Measurements from ENCODE around the gene BATF3.

BATF3 gene

DNA sequence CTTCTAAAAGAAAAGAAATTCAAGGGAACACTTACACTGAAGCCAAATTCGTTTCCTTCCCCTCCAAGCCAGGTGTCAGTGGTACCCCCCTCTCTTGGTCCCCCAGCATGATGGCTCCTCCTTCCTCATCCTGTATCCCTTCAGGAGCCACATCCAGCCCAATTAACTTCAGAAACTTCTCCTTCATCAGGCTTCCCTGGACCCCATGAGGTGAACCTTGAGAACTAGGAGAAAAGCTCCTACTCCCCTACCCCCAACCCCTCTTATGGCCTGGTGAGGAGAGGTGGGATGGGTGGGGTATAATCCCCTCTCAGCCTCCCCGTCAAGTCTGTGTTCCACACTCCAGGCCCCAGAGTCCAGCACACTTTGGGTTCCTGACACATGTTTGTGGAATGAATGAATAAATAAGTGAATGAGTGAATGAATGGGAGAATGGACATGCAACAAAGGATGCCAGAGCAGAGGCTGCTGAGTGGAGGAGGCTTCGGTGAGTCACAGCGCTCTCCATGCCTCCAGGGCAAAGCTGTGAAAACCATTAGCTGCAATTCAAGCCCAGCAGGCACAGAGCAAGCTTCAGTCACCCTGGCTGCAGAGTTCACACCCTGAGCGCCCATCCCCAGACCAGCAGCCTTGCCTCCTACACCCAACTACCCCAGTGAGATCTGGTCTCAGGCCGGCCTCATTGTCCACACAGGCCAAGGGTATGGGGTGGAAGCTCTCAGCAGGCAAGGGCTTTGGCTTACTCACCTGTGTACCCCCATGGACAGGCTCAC lies 43.8 kb downstream of the BATF3 start:
- H3K36me3 ChIP-seq (ENCODE audit: insufficient read depth, low read length), result no peaks in the 10 kb centered on the region
- H3K9me3 ChIP-seq (ENCODE audit: low read length), result no peaks in the 10 kb centered on the region
- H3K27me3 ChIP-seq (ENCODE audit: insufficient read depth, low read length), result no peaks in the 10 kb centered on the region
- H3K4me1 ChIP-seq (ENCODE audit: insufficient read depth, low read length), result peaks cover 3% of the 10 kb centered on the region
- no peak overlapping the region for H3K4me3 ChIP-seq (ENCODE audit: low read length)
- no peak overlapping the region for H2AFZ ChIP-seq (ENCODE audit: low read depth, low read length)

DNA sequence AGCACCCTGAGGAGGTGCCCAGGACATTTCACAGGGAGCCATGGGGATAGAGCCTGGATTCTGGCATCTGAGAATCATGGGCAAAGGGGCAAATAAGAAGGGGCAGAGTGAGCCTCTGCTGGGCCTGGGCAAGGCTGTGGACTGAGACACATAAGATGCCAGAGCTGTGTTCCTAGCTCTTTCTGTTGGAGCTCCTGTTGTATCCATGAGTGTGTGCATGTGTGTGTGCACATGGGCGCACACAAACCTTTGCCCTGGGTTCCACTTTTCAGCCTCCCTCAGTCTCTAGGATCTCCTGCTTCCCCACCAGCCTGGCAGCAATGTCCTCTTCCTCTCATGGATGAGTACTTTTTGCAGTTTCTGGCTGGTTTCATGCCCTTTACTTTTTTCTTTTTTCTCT lies 47.0 kb downstream of the BATF3 start:
- Histone ChIP-seq H3K4me1 (ENCODE audit: insufficient read depth, low read length) (no peaks in the 10 kb centered on the region), H3K9me3 (ENCODE audit: low read length) (no peaks in the 10 kb centered on the region), H3K4me3 (ENCODE audit: low read length) (no peak overlapping the region), H3K27me3 (ENCODE audit: insufficient read depth, low read length) (no peaks in the 10 kb centered on the region), H2AFZ (ENCODE audit: low read depth, low read length) (no peak overlapping the region), H3K36me3 (ENCODE audit: insufficient read depth, low read length) (no peaks in the 10 kb centered on the region)

DNA sequence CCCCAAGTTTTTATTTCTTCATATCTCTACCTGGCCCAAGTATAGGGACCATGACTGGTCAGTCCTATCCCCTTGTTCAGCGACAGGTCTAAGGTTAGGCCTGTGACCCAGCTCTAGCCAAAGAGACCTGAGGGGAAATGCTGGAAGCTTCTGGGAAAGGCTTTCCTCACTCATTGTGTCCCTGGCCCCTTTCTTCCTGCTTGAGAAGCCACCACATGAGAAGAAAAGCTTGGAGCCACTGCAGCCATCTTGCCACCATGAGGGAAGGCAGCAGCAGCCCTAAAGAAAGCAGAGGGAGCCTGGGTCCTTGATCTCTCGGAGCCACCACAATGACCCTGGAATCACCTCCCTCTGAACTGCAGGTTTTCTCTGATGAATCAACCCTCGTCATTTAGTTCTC lies 47.7 kb downstream of the BATF3 start:
- Histone ChIP-seq H3K36me3 (ENCODE audit: insufficient read depth, low read length) (no peaks in the 10 kb centered on the region), H3K9me3 (ENCODE audit: low read length) (no peaks in the 10 kb centered on the region), H3K27me3 (ENCODE audit: insufficient read depth, low read length) (no peaks in the 10 kb centered on the region), H3K4me1 (ENCODE audit: insufficient read depth, low read length) (no peaks in the 10 kb centered on the region), H3K4me3 (ENCODE audit: low read length) (no peak overlapping the region), H2AFZ (ENCODE audit: low read depth, low read length) (peak overlapping the region; percentile 5)

DNA sequence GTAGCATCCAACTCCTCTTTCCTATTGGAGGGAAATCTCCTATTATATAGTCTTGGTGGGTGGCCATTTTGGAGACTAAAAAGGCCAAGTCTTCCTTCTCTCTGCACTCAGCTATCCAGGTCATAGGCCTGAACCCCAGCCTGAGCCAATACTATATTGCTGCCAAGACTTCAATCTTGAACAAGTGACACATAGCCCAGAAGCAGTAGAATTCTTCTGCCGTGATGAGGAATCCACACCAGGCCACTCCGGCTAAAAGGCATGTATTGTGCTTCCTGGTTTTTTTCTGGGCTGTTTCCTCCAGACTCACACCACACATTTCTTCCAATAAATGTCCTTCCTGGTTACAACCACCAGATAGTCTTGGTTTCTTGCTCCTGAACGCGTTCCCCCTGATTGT lies 48.1 kb downstream of the BATF3 start:
- Histone ChIP-seq H3K4me1 (ENCODE audit: insufficient read depth, low read length) (no peaks in the 10 kb centered on the region), H2AFZ (ENCODE audit: low read depth, low read length) (peak overlapping the region; percentile 5), H3K27me3 (ENCODE audit: insufficient read depth, low read length) (no peaks in the 10 kb centered on the region), H3K4me3 (ENCODE audit: low read length) (no peak overlapping the region), H3K36me3 (ENCODE audit: insufficient read depth, low read length) (no peaks in the 10 kb centered on the region), H3K9me3 (ENCODE audit: low read length) (no peaks in the 10 kb centered on the region)

DNA sequence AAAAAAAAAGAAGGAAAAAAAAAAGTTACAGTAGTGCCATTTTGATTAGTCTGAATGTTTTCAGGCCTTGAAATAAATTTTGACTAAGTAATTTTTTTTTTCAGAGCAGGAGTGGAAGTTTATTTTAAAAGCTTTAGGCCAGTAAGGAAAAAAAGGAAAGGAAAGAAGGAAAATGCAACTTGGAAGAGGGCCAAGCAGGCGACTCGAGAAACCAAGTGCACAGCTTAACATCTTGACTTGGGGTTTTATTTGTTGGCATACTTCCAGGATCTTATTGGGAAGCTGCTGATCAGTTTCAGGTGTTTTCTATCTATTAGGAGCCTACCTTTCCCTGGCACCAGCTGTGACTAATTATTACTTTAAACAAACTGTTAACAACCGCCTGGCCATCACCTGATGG lies 49.4 kb downstream of the BATF3 start:
- peaks cover 2% of the 10 kb centered on the region for H3K4me1 ChIP-seq (ENCODE audit: insufficient read depth, low read length)
- H3K27me3 ChIP-seq (ENCODE audit: insufficient read depth, low read length), result no peaks in the 10 kb centered on the region
- no peaks in the 10 kb centered on the region for H3K9me3 ChIP-seq (ENCODE audit: low read length)
- H2AFZ ChIP-seq (ENCODE audit: low read depth, low read length), result no peak overlapping the region
- H3K36me3 ChIP-seq (ENCODE audit: insufficient read depth, low read length), result no peaks in the 10 kb centered on the region
- no peak overlapping the region for H3K4me3 ChIP-seq (ENCODE audit: low read length)

DNA sequence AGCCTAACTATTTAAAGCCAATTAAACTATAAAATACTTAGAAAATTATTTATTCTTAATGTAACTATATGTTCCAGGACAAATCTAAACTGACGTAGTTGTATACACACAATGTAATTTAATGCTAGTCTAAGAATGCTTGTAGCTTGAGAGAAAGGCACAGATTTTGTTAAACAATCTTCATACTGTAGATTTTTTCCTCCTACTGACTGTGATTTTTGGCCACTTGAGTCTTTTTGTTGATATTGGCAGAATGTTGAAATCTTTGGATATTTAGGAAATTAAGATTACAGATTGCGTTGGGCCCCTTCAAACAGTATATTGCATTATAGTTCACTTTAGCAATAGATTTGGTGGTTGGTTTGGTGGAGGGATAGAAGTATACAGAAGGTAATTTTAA lies 50.6 kb downstream of the BATF3 start:
- H2AFZ ChIP-seq (ENCODE audit: low read depth, low read length), result no peak overlapping the region
- no peaks in the 10 kb centered on the region for H3K36me3 ChIP-seq (ENCODE audit: insufficient read depth, low read length)
- H3K4me1 ChIP-seq (ENCODE audit: insufficient read depth, low read length), result peaks cover 2% of the 10 kb centered on the region
- no peak overlapping the region for H3K4me3 ChIP-seq (ENCODE audit: low read length)
- no peaks in the 10 kb centered on the region for H3K27me3 ChIP-seq (ENCODE audit: insufficient read depth, low read length)
- H3K9me3 ChIP-seq (ENCODE audit: low read length), result no peaks in the 10 kb centered on the region

DNA sequence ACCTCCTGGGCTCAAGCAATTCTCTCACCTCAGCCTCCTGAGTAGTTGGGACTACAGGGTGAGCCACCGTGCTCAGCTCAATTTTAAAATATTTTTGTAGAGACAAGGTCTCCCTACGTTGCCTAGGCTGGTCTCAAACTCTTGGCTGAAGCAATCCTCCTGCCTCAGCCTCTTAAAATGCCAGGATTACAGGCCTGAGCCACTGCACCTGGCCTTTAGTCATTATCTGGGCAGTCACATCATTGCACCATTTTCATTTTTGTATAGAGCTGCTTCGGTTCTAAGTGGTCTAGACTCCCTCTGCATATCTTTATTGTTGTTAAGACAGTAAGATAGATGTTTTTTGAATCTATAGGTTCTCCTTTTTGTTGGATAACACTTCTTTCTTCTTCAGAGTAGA lies 51.2 kb downstream of the BATF3 start:
- Histone ChIP-seq H3K36me3 (ENCODE audit: insufficient read depth, low read length) (no peaks in the 10 kb centered on the region), H3K4me1 (ENCODE audit: insufficient read depth, low read length) (peaks cover 2% of the 10 kb centered on the region), H3K9me3 (ENCODE audit: low read length) (no peaks in the 10 kb centered on the region), H2AFZ (ENCODE audit: low read depth, low read length) (no peak overlapping the region), H3K4me3 (ENCODE audit: low read length) (no peak overlapping the region), H3K27me3 (ENCODE audit: insufficient read depth, low read length) (no peaks in the 10 kb centered on the region)

DNA sequence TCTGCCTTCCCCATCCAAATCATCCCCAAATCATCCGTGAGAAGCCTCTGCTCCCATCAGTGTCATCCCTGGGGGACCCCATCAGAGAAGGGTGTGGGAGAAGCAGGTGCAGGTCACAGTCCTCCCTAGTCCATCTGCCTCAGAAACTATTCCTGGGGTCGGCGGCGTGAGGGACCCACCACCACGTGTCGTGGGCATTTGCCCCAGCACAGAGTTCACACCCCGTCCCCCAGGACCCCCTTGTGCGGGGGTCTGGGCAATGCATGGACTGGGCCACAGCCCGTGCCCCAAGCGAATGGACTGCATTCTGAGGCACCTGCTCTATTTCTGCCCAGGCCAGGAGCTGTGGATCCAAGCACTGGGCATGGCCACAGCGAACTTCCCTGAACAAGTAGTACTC lies 52.6 kb downstream of the BATF3 start:
- Histone ChIP-seq H3K4me3 (ENCODE audit: low read length) (no peak overlapping the region), H3K4me1 (ENCODE audit: insufficient read depth, low read length) (peaks cover 2% of the 10 kb centered on the region), H3K36me3 (ENCODE audit: insufficient read depth, low read length) (no peaks in the 10 kb centered on the region), H2AFZ (ENCODE audit: low read depth, low read length) (no peak overlapping the region), H3K9me3 (ENCODE audit: low read length) (no peaks in the 10 kb centered on the region), H3K27me3 (ENCODE audit: insufficient read depth, low read length) (no peaks in the 10 kb centered on the region)

DNA sequence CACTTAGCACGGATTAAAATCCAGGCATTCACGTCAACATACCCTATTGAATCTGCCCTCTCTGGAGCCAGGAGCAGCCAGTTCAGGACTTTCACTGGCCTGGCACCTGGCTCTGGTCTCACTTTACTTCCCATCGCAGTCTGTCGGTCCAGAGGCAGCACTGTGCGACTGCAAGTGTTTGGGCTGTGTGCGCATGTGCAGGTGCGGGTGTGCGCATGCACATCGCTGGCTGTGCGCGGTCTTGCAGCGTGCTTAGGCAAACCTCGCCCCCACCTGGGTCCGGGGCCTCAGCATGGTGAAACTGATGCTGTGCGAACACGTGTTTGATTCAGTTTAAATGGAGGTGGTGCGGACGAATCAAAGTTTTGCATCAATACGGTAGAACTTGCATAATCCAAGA lies 53.1 kb downstream of the BATF3 start:
- Histone ChIP-seq H3K4me1 (ENCODE audit: insufficient read depth, low read length) (peaks cover 2% of the 10 kb centered on the region), H3K9me3 (ENCODE audit: low read length) (no peaks in the 10 kb centered on the region), H3K27me3 (ENCODE audit: insufficient read depth, low read length) (no peaks in the 10 kb centered on the region), H3K4me3 (ENCODE audit: low read length) (no peak overlapping the region), H3K36me3 (ENCODE audit: insufficient read depth, low read length) (no peaks in the 10 kb centered on the region), H2AFZ (ENCODE audit: low read depth, low read length) (no peak overlapping the region)

DNA sequence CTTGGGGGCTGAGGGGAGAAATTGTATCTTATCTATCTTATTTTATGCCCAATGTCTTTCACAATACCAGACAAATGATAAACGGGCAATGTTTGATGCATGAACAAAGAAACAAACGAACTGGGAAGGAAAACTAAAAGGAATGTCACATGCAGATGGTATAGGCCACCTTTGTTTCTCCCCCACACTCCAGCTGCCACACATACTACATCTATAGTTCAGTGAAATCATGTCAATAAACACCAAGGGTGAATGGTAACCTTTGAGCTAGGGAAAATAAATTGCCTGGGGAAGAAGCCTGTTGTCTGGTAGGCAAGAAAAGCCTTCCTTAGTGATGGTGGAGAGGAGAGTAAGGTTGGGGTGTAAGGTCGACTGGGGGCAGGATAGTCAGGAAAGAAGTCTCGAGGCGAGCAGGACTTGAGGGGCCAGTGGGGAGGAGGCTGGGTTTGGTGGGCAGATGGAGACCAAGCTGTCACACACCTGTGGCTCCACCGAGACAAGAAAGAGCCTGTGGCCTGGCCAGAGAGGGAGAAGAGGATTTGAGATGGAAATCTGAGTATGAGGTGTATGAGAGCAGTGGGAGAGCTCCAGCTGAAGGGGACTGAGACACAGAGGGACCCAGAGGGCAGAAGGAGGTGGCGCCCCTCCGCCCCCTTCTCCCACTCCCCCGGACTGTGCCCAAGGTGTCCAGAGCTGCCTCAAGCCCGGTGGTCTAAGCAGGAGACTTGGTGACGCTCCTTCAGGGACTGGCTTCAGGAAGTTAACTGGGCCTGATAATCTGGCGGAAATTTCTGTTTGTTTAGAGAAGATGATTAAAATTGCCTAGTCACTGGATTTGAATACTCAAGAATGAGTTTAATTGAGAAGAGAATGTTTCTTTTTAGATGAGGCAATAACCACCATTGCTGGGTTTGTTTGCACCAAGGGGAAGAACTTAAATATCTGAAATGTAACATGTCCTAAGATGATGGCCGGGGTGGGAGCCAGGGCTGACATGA lies 53.8 kb downstream of the BATF3 start:
- Histone ChIP-seq H3K9me3 (ENCODE audit: low read length) (no peaks in the 10 kb centered on the region), H3K27me3 (ENCODE audit: insufficient read depth, low read length) (no peaks in the 10 kb centered on the region), H3K4me1 (ENCODE audit: insufficient read depth, low read length) (peaks cover 2% of the 10 kb centered on the region), H3K4me3 (ENCODE audit: low read length) (no peak overlapping the region), H2AFZ (ENCODE audit: low read depth, low read length) (no peak overlapping the region), H3K36me3 (ENCODE audit: insufficient read depth, low read length) (no peaks in the 10 kb centered on the region)

DNA sequence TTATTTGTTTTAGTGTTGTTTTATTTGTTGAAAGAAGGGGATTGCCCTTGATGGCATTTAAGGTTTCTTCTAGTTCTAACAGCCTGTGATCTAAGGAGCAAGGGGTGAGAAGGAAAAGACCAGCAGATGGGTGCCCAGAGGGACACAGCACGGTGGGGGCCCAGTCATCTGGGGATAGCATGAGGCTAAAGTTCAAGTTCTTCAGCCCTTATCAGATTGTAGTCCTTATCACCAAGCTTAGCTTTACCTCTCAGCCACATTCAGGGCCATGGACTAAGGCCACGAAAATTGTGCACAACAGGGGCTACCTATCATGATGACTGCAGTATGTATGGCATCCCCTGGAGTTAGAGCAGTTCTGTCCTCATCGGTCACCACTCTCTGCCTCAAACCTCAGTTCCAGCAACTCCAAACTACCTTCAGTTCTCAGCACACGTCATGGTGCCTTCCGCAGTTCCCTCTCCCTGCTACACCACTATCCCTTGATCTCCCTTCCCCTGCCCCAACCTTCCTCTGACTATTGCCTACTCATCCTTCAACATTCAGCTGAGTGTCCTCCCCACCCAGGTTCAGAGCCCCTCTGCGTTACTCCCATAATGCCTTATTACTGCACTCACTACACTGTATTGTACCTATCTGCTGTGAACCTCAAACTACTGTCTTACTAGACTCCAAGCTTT lies 54.6 kb downstream of the BATF3 start:
- H2AFZ ChIP-seq (ENCODE audit: low read depth, low read length), result no peak overlapping the region
- H3K36me3 ChIP-seq (ENCODE audit: insufficient read depth, low read length), result no peaks in the 10 kb centered on the region
- no peaks in the 10 kb centered on the region for H3K9me3 ChIP-seq (ENCODE audit: low read length)
- H3K4me3 ChIP-seq (ENCODE audit: low read length), result no peak overlapping the region
- H3K27me3 ChIP-seq (ENCODE audit: insufficient read depth, low read length), result no peaks in the 10 kb centered on the region
- peaks cover 2% of the 10 kb centered on the region for H3K4me1 ChIP-seq (ENCODE audit: insufficient read depth, low read length)

DNA sequence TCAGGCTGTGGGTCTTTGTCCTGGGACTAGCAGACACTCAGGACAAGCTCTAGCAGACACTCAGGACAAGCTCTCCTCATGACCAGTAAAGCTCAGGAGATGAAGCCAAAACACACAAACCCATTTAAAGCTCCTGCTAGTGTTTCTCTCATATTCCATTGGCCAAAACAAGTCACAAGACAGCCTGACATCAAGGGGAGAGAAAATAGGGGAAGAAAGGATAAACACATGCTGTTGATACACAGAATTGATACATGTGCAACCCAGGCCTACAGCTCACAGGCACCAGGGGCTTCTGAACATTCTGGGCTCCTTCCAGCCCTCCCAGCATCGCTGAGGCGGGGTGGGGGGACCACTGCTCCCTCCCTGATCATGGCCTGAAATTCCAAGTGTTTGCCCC lies 55.8 kb downstream of the BATF3 start:
- Histone ChIP-seq H3K4me3 (ENCODE audit: low read length) (no peak overlapping the region), H3K27me3 (ENCODE audit: insufficient read depth, low read length) (no peaks in the 10 kb centered on the region), H3K4me1 (ENCODE audit: insufficient read depth, low read length) (peaks cover 7% of the 10 kb centered on the region), H3K36me3 (ENCODE audit: insufficient read depth, low read length) (no peaks in the 10 kb centered on the region), H2AFZ (ENCODE audit: low read depth, low read length) (no peak overlapping the region), H3K9me3 (ENCODE audit: low read length) (no peaks in the 10 kb centered on the region)

DNA sequence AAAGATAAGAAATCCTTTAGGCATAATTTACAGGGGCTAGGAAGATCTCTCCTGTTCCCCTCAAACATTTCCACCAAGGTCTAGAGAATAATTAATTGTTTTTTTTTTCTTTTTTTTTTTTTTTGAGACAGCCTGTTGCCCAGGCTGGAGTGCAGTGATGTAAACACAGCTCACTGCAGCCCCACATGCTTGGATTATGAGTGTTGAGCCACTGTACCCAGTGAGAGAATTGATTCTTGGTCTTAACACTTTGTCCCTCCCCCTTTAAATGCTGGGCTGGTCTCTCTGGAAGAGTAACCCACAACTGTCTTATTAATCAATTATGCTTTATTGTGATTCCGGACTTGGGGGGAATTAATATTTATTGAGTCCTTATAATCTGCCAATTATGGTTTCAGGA lies 57.7 kb downstream of the BATF3 start:
- Histone ChIP-seq H3K4me3 (ENCODE audit: low read length) (no peak overlapping the region), H3K9me3 (ENCODE audit: low read length) (no peaks in the 10 kb centered on the region), H2AFZ (ENCODE audit: low read depth, low read length) (no peak overlapping the region), H3K4me1 (ENCODE audit: insufficient read depth, low read length) (peaks cover 17% of the 10 kb centered on the region), H3K27me3 (ENCODE audit: insufficient read depth, low read length) (no peaks in the 10 kb centered on the region), H3K36me3 (ENCODE audit: insufficient read depth, low read length) (no peaks in the 10 kb centered on the region)
